IPS DF 4.7 (cell line): ENCODE measurements around the gene CCDC30.
"Not testable (repeated sequence)": the region's sequence is repeated elsewhere in the genome, so short reads cannot be mapped to it uniquely, and the experiment has no call there.

Experiments
- DNase-seq: peaks from one replicate; pipeline ENCODE4 v3.0.0-alpha.2; 2013; ENCODE audit warnings: low spot score; ENCODE audit errors: extremely low read depth

The CCDC30 gene

GRCh38 chr1:42657201-42657600 is 194.1 kb downstream of the CCDC30 start:
- no peak for DNase-seq

- peak; percentile 88 for DNase-seq
Observed at GRCh38 chr1:42657981-42658876, 195.1 kb downstream of the CCDC30 start, which contains the start of gene PPIH. Gene PPIH, plus strand, starts transcription at chr1:42658423. Its CDS starts 24 bp downstream, at chr1:42658447.

GRCh38 chr1:42658877-42659337 is 195.8 kb downstream of the CCDC30 start:
- no peak for DNase-seq

GRCh38 chr1:42660907-42661500 is 197.9 kb downstream of the CCDC30 start:
- DNase-seq = no peak

GRCh38 chr1:42669936-42670335 is 206.8 kb downstream of the CCDC30 start:
- DNase-seq = no peak

GRCh38 chr1:42670425-42670824 is 207.3 kb downstream of the CCDC30 start:
- no peak for DNase-seq

GRCh38 chr1:42674214-42674613 is 211.1 kb downstream of the CCDC30 start:
- no peak for DNase-seq

- DNase-seq = no peak
Observed at GRCh38 chr1:42674682-42675081, 211.6 kb downstream of the CCDC30 start.

- no peak for DNase-seq
Observed at GRCh38 chr1:42675467-42675866, 212.4 kb downstream of the CCDC30 start.

- no peak for DNase-seq
Observed at GRCh38 chr1:42676534-42677087, 213.5 kb downstream of the CCDC30 start.

- no peak for DNase-seq
Observed at GRCh38 chr1:42679364-42679983, 216.4 kb downstream of the CCDC30 start.

- DNase-seq = no peak
Observed at GRCh38 chr1:42680055-42680454, 217.0 kb downstream of the CCDC30 start.

- DNase-seq = no peak
Observed at GRCh38 chr1:42680921-42681683, 218.0 kb downstream of the CCDC30 start.

- DNase-seq = peak; percentile 97
Observed at GRCh38 chr1:42681741-42682483, 218.8 kb downstream of the CCDC30 start, which contains the start of gene YBX1. Gene YBX1, plus strand, starts transcription at chr1:42682418. Its CDS starts 148 bp downstream, at chr1:42682566.

- DNase-seq = not testable (repeated sequence)
Observed at GRCh38 chr1:42682484-42682738, 219.3 kb downstream of the CCDC30 start.

GRCh38 chr1:42682739-42683531 is 219.8 kb downstream of the CCDC30 start:
- DNase-seq = no peak

GRCh38 chr1:42684139-42684538 is 221.1 kb downstream of the CCDC30 start:
- no peak for DNase-seq

GRCh38 chr1:42686418-42686817 is 223.3 kb downstream of the CCDC30 start:
- no peak for DNase-seq

GRCh38 chr1:42689912-42690311 is 226.8 kb downstream of the CCDC30 start:
- DNase-seq = no peak
